Smooth muscle cell (in vitro differentiated cells): ENCODE data around the gene CD300H. TPM values are rescaled to one million over a fixed set of nuclear protein-coding genes. Genes with fewer than 3 reads are reported as not detected.

Experiments used
- DNase-seq: peaks from one replicate; lab custom pipeline; 2025; ENCODE audit not compliant: unreplicated experiment; lab: John Stamatoyannopoulos, UW
- H2AFZ ChIP-seq: fragments of 200-600 bp; sonication (generic); 2 replicates; pipeline ENCODE4 v1.6.0; 2016; ENCODE audit warnings: antibody characterized with exemption, low read depth, mild to moderate bottlenecking
- H3F3A ChIP-seq: fragments of 200-600 bp; sonication (generic); 2 replicates; pipeline ENCODE4 v1.6.0; 2017; ENCODE audit warnings: antibody characterized with exemption, low read depth
- H3K27ac ChIP-seq: fragments of 200-600 bp; sonication (generic); 2 replicates; pipeline ENCODE4 v1.5.1; 2016; ENCODE audit warnings: low read depth, mild to moderate bottlenecking
- H3K27me3 ChIP-seq: fragments of 200-600 bp; sonication (generic); 2 replicates; pipeline ENCODE4 v1.6.1; 2016; ENCODE audit warnings: low read depth, mild to moderate bottlenecking
- H3K36me3 ChIP-seq: fragments of 200-600 bp; sonication (generic); 2 replicates; pipeline ENCODE4 v1.5.1; 2016; ENCODE audit warnings: low read depth
- H3K4me1 ChIP-seq: fragments of 200-600 bp; sonication (generic); 2 replicates; pipeline ENCODE4 v1.5.1; 2016; ENCODE audit warnings: low read depth
- H3K4me2 ChIP-seq: fragments of 200-600 bp; sonication (generic); 2 replicates; pipeline ENCODE4 v1.6.0; 2016; ENCODE audit warnings: mild to moderate bottlenecking
- H3K4me3 ChIP-seq: fragments of 200-600 bp; sonication (generic); 2 replicates; pipeline ENCODE4 v1.5.1; 2016; ENCODE audit warnings: mild to moderate bottlenecking
- H3K79me2 ChIP-seq: fragments of 200-600 bp; sonication (generic); 2 replicates; pipeline ENCODE4 v1.6.0; 2016; ENCODE audit warnings: low read depth, mild to moderate bottlenecking
- H3K9ac ChIP-seq: fragments of 200-600 bp; sonication (generic); 2 replicates; pipeline ENCODE4 v1.6.0; 2016; ENCODE audit warnings: low read depth
- H3K9me3 ChIP-seq: fragments of 200-600 bp; sonication (generic); replicated peaks from 2 replicates; pipeline ENCODE4 v1.5.1; 2016; ENCODE audit warnings: low read depth
- H4K20me1 ChIP-seq: fragments of 200-600 bp; sonication (generic); 2 replicates; pipeline ENCODE4 v1.6.0; 2016; ENCODE audit warnings: low read depth
- CTCF ChIP-seq: fragments of 200-600 bp; sonication (generic); IDR thresholded peaks from 2 replicates; pipeline ENCODE4 v1.5.1; 2017; ENCODE audit warnings: borderline replicate concordance, mild to moderate bottlenecking, antibody characterized with exemption; ENCODE audit not compliant: insufficient read depth, poor library complexity, severe bottlenecking
- WGBS: methylation state at CpG from one replicate; pipeline ENCODE4 v1.1.7; 2016; ENCODE audit warnings: low lambda C conversion rate; 5-methylcytosine and 5-hydroxymethylcytosine counted together
- polyA plus RNA-seq: library from polyadenylated mRNA; unstranded; fragments of >200 nt; fragmentation: Nextera tagmentation; extraction: Ambion mirVana; gene quantifications from 2 replicates; pipeline ENCODE4 v1.2.1, GENCODE V29; 2016
- total RNA-seq: library from RNA; depleted of rRNA; stranded (reverse); fragments of >200 nt; gene quantifications from 2 replicates; pipeline ENCODE4 v1.2.3, GENCODE V29; 2014

Gene CD300H
- total and polyA plus RNA-seq, 2 experiments from 2014 or later = 0.65 TPM; not detected in 1

- no peak for TF ChIP-seq CTCF
- H3F3A ChIP-seq = no peaks in the 10 kb centered on the region
- no peak overlapping the region for H3K9ac ChIP-seq
- no peak overlapping the region for H3K4me2 ChIP-seq
- no peaks in the 10 kb centered on the region for H3K36me3 ChIP-seq
- DNase-seq = no peak
- no peaks in the 10 kb centered on the region for H3K79me2 ChIP-seq
- no peak overlapping the region for H3K27ac ChIP-seq
- H3K9me3 ChIP-seq = no peaks in the 10 kb centered on the region
- H2AFZ ChIP-seq = no peak overlapping the region
- H3K4me3 ChIP-seq = no peak overlapping the region
- H3K27me3 ChIP-seq = peaks cover 6% of the 10 kb centered on the region
- H3K4me1 ChIP-seq = no peaks in the 10 kb centered on the region
- H4K20me1 ChIP-seq = no peaks in the 10 kb centered on the region
- WGBS = 88% methylated on average over 7 of the region's 7 CpGs
Observed at GRCh38 chr17:74549343-74549742, 18.0 kb downstream of the CD300H start.

- no peaks in the 10 kb centered on the region for H3K4me1 ChIP-seq
- H3K27ac ChIP-seq = no peak overlapping the region
- 93% methylated on average over 3 of the region's 3 CpGs for WGBS
- no peaks in the 10 kb centered on the region for H4K20me1 ChIP-seq
- DNase-seq = no peak
- TF ChIP-seq CTCF = no peak
- H3K27me3 ChIP-seq = no peaks in the 10 kb centered on the region
- no peak overlapping the region for H3K9ac ChIP-seq
- no peaks in the 10 kb centered on the region for H3F3A ChIP-seq
- no peaks in the 10 kb centered on the region for H3K9me3 ChIP-seq
- no peaks in the 10 kb centered on the region for H3K79me2 ChIP-seq
- H3K4me3 ChIP-seq = no peak overlapping the region
- H3K36me3 ChIP-seq = no peaks in the 10 kb centered on the region
- no peak overlapping the region for H2AFZ ChIP-seq
- no peak overlapping the region for H3K4me2 ChIP-seq
Observed at GRCh38 chr17:74547736-74548135, 19.6 kb downstream of the CD300H start.

- H3K36me3 ChIP-seq = no peaks in the 10 kb centered on the region
- no peaks in the 10 kb centered on the region for H3K27me3 ChIP-seq
- no peak for TF ChIP-seq CTCF
- H3K4me1 ChIP-seq = no peaks in the 10 kb centered on the region
- H3K4me3 ChIP-seq = no peak overlapping the region
- WGBS = 91% methylated on average over 7 of the region's 7 CpGs
- H3K27ac ChIP-seq = no peak overlapping the region
- H4K20me1 ChIP-seq = no peaks in the 10 kb centered on the region
- DNase-seq = no peak
- no peaks in the 10 kb centered on the region for H3K9me3 ChIP-seq
- H3K9ac ChIP-seq = no peak overlapping the region
- no peak overlapping the region for H2AFZ ChIP-seq
- H3K79me2 ChIP-seq = no peaks in the 10 kb centered on the region
- no peak overlapping the region for H3K4me2 ChIP-seq
- H3F3A ChIP-seq = no peaks in the 10 kb centered on the region
Observed at GRCh38 chr17:74547264-74547663, 20.0 kb downstream of the CD300H start.

GRCh38 chr17:74546586-74546985 is 20.7 kb downstream of the CD300H start:
- DNase-seq = no peak
- WGBS = 88% methylated on average over 7 of the region's 7 CpGs

More at GRCh38 chr17:74546586-74546985, 20.7 kb downstream of the CD300H start:
- Histone ChIP-seq H3K9me3 (no peaks in the 10 kb centered on the region), H3K4me2 (no peak overlapping the region), H2AFZ (no peak overlapping the region), H3K9ac (no peak overlapping the region), H3K4me3 (no peak overlapping the region), H3K79me2 (no peaks in the 10 kb centered on the region), H3K36me3 (no peaks in the 10 kb centered on the region), H3K27me3 (no peaks in the 10 kb centered on the region), H3K4me1 (no peaks in the 10 kb centered on the region), H3F3A (no peaks in the 10 kb centered on the region), H4K20me1 (no peaks in the 10 kb centered on the region), H3K27ac (no peak overlapping the region)
- no peak for TF ChIP-seq CTCF
